Peyer's patch (tissue), 4 donors: ENCODE data around the gene TSPAN18.

ENCODE experiments used
- POLR2A ChIP-seq, 2 donors: fragments of 450-650 bp; IDR thresholded peaks; one replicate each; pipeline ENCODE4 v1.5.1; 2017; ENCODE audit warnings: antibody characterized with exemption in 2 of 2, mild to moderate bottlenecking in 2 of 2, moderate library complexity in 2 of 2
- TF ChIP-seq, protein P1 (sequence below), 6 experiments: fragments of 450-650 bp in 4 of 6; fragments of 200-600 bp in 2 of 6; sonication (generic) in 1 of 6; IDR thresholded peaks; one replicate each; pipeline ENCODE4 v1.5.1; 2017 to 2019; ENCODE audit warnings: antibody characterized with exemption in 6 of 6, mild to moderate bottlenecking in 3 of 6, moderate library complexity in 1 of 6

DNA sequence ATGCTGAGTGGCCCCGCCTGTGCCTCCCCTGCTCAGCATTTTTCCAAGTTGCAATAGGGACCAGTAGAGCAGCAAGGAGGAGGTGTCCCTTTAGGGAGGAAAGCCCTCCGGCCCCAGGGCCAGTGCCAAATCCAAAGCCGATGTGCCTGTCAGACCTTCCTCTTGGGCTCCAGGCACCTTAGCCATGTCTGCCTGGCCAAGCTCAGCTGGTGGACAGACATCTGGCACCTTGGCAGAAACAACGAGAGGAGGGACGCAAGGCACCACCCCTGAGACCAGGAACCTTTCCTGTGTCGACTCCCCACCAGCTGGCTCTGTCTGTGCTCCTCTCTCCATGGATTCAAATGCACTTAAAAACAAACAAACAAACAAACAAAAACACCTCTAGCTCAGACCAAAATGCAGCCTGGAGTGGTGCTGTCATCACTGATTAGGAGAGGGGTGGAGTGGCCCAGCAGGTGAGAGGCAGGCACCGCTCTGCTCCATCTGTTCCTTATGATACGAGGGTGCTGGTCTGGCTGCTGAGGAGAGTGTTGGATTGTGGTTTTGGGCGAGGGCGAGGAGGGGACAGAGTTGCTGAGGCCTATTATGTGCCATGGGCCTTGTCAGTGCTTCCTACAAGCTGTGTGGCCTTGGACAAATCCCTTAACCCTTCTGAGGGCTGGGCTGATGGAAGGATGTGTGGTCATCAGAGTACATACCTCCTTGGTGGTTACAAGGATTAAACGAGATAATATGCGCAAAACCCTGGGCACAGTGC is 177.7 kb downstream of the TSPAN18 start:
- TF ChIP-seq, protein P1, sequence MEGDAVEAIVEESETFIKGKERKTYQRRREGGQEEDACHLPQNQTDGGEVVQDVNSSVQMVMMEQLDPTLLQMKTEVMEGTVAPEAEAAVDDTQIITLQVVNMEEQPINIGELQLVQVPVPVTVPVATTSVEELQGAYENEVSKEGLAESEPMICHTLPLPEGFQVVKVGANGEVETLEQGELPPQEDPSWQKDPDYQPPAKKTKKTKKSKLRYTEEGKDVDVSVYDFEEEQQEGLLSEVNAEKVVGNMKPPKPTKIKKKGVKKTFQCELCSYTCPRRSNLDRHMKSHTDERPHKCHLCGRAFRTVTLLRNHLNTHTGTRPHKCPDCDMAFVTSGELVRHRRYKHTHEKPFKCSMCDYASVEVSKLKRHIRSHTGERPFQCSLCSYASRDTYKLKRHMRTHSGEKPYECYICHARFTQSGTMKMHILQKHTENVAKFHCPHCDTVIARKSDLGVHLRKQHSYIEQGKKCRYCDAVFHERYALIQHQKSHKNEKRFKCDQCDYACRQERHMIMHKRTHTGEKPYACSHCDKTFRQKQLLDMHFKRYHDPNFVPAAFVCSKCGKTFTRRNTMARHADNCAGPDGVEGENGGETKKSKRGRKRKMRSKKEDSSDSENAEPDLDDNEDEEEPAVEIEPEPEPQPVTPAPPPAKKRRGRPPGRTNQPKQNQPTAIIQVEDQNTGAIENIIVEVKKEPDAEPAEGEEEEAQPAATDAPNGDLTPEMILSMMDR (IDR thresholded peaks at IDR 0.05), result no peak
- TF ChIP-seq POLR2A (IDR thresholded peaks at IDR 0.05), result no peak
